ENCODE data around the gene LMO7.

GRCh38 chr13:75785130-75785529 lies 149.0 kb downstream of the LMO7 start:
- no peak for TF ChIP-seq CTCF (conservative IDR thresholded peaks at IDR 0.05; ENCODE audit: low read depth, low read length)
- TF ChIP-seq SMC3 (IDR thresholded peaks at IDR 0.05; ENCODE audit: low read depth, low read length) = no peak
- no peak for TF ChIP-seq POLR2A (IDR thresholded peaks at IDR 0.05; ENCODE audit: low read depth, low read length)
- TF ChIP-seq RAD21 (IDR thresholded peaks at IDR 0.05; ENCODE audit: low read length) = no peak
- TF ChIP-seq USF2 (IDR thresholded peaks at IDR 0.05; ENCODE audit: low read depth, low read length) = no peak
- no peak for TF ChIP-seq BHLHE40 (IDR thresholded peaks at IDR 0.05; ENCODE audit: low read depth, low read length)
- TF ChIP-seq CEBPB (IDR thresholded peaks at IDR 0.05; ENCODE audit: low read depth, low read length) = peak; percentile 72
